Vagina (tissue), 2 donors: ENCODE results near the gene AGTPBP1. TPM values are rescaled to one million over a fixed set of nuclear protein-coding genes. Genes with fewer than 3 reads are reported as not detected.
"Not testable (repeated sequence)": the region's sequence is repeated elsewhere in the genome, so short reads cannot be mapped to it uniquely, and the experiment has no call there.

Experiments
- DNase-seq, 2 donors: peaks; one replicate each; pipeline ENCODE4 v3.0.0-alpha.2; 2017; ENCODE audit errors: extremely low spot score in 2 of 2
- H3K27ac ChIP-seq: fragments of 200-600 bp; sonication (generic); one replicate; pipeline ENCODE4 v1.5.1; 2019
- H3K27me3 ChIP-seq: fragments of 200-600 bp; sonication (generic); one replicate; pipeline ENCODE4 v1.5.1; 2019
- H3K36me3 ChIP-seq, 2 donors: fragments of 200-600 bp; sonication (generic); one replicate each; pipeline ENCODE4 v1.5.1; 2017 to 2019
- H3K4me1 ChIP-seq: fragments of 200-600 bp; sonication (generic); one replicate; pipeline ENCODE4 v1.5.1; 2019
- H3K4me3 ChIP-seq, 2 donors: fragments of 200-600 bp; sonication (generic); 1 replicate in 1 of 2; 2 replicates in 1 of 2; pipeline ENCODE4 v1.5.1; 2016 to 2019
- H3K9me3 ChIP-seq: fragments of 200-600 bp; sonication (generic); one replicate; pipeline ENCODE4 v1.5.1; 2019
- CTCF ChIP-seq, 3 experiments: fragments of 450-650 bp in 2 of 3; fragments of 200-600 bp in 1 of 3; sonication (generic) in 1 of 3; IDR thresholded peaks; one replicate each; pipeline ENCODE4 v1.5.1; 2017 to 2019; ENCODE audit warnings: antibody characterized with exemption in 3 of 3, mild to moderate bottlenecking in 2 of 3, moderate library complexity in 2 of 3
- POLR2A ChIP-seq, 2 donors: fragments of 450-650 bp; IDR thresholded peaks; one replicate each; pipeline ENCODE4 v1.6.1; 2017; ENCODE audit warnings: antibody characterized with exemption in 2 of 2, mild to moderate bottlenecking in 2 of 2, moderate library complexity in 2 of 2
- POLR2AphosphoS5 ChIP-seq, 2 donors: sonication (generic); formaldehyde crosslinking; IDR thresholded peaks; one replicate each; pipeline ENCODE4 v1.9.0; 2017; ENCODE audit warnings: antibody characterized with exemption in 2 of 2, mild to moderate bottlenecking in 2 of 2, low read depth in 1 of 2; ENCODE audit not compliant: insufficient read depth in 1 of 2
- intact Hi-C: fragments of 100-400 bp; cut with DNase I; formaldehyde crosslinking; loops from one replicate; pipeline ENCODE4 v1.15.1; 2023
- total RNA-seq: library from RNA; depleted of rRNA; stranded (reverse); fragments of >200 nt; gene quantifications from one replicate; pipeline ENCODE4 v1.2.3, GENCODE V29; 2016

The AGTPBP1 gene
- total RNA-seq, result 12.3 TPM

GRCh38 chr9:85741875-85742596, at the start of gene AGTPBP1:
Gene AGTPBP1, minus strand, starts transcription at chr9:85741954. Its CDS starts 29,421 bp downstream, at chr9:85712533.
- no peaks in the 10 kb centered on the region for H3K9me3 ChIP-seq
- H3K36me3 ChIP-seq, result no peaks in the 10 kb centered on the region
- peaks cover 21% of the 10 kb centered on the region for H3K4me1 ChIP-seq
- TF ChIP-seq POLR2AphosphoS5 (IDR thresholded peaks at IDR 0.05; ENCODE audit: insufficient read depth in 1 of 2, low read depth in 1 of 2) (peak in 1 of 2 donors; percentile 22), CTCF (IDR thresholded peaks at IDR 0.05) (no peak)
- DNase-seq, result no peak
- no peaks in the 10 kb centered on the region for H3K27me3 ChIP-seq
- intact Hi-C loops, result no loop called here
- H3K27ac ChIP-seq, result peak within 1 kb of the TSS; percentile 79
- peak within 1 kb of the TSS; percentile 91 to 95 for H3K4me3 ChIP-seq

GRCh38 chr9:85786116-85786515, 44.4 kb upstream of the AGTPBP1 start:
- H3K4me3 ChIP-seq, H3K36me3 ChIP-seq, H3K27me3 ChIP-seq, DNase-seq, H3K4me1 ChIP-seq, intact Hi-C loops, H3K27ac ChIP-seq, H3K9me3 ChIP-seq: not testable (repeated sequence)

GRCh38 chr9:85773844-85774243, 32.1 kb upstream of the AGTPBP1 start:
- H3K36me3 ChIP-seq, H3K27me3 ChIP-seq, intact Hi-C loops, H3K9me3 ChIP-seq, H3K27ac ChIP-seq, H3K4me3 ChIP-seq, DNase-seq, H3K4me1 ChIP-seq: not testable (repeated sequence)

- intact Hi-C loops, H3K36me3 ChIP-seq: not testable (repeated sequence)
Measured at GRCh38 chr9:85761802-85762201, 20.0 kb upstream of the AGTPBP1 start.

GRCh38 chr9:85757716-85758115, 16.0 kb upstream of the AGTPBP1 start:
- H3K27me3 ChIP-seq, H3K4me3 ChIP-seq, H3K36me3 ChIP-seq, intact Hi-C loops, H3K27ac ChIP-seq, H3K9me3 ChIP-seq, H3K4me1 ChIP-seq, DNase-seq: not testable (repeated sequence)

More at GRCh38 chr9:85761802-85762201, 20.0 kb upstream of the AGTPBP1 start:
- H3K27me3 ChIP-seq, H3K4me1 ChIP-seq, H3K9me3 ChIP-seq, H3K4me3 ChIP-seq, H3K27ac ChIP-seq, DNase-seq: not testable (repeated sequence)

GRCh38 chr9:85756216-85756615, 14.5 kb upstream of the AGTPBP1 start:
- H3K4me1 ChIP-seq, H3K4me3 ChIP-seq, intact Hi-C loops: not testable (repeated sequence)

GRCh38 chr9:85746309-85746708, 4.6 kb upstream of the AGTPBP1 start:
- intact Hi-C loops, result no loop called here
- H3K9me3 ChIP-seq, result no peaks in the 10 kb centered on the region
- TF ChIP-seq CTCF (IDR thresholded peaks at IDR 0.05) (no peak), POLR2A (IDR thresholded peaks at IDR 0.05) (no peak), POLR2AphosphoS5 (IDR thresholded peaks at IDR 0.05; ENCODE audit: insufficient read depth in 1 of 2, low read depth in 1 of 2) (no peak)
- H3K4me3 ChIP-seq, result no peak overlapping the region
- H3K4me1 ChIP-seq, result peaks cover 8% of the 10 kb centered on the region
- no peak for DNase-seq
- no peaks in the 10 kb centered on the region for H3K36me3 ChIP-seq
- no peaks in the 10 kb centered on the region for H3K27me3 ChIP-seq
- no peak overlapping the region for H3K27ac ChIP-seq

More at GRCh38 chr9:85756216-85756615, 14.5 kb upstream of the AGTPBP1 start:
- H3K9me3 ChIP-seq, DNase-seq, H3K27me3 ChIP-seq, H3K36me3 ChIP-seq, H3K27ac ChIP-seq: not testable (repeated sequence)

GRCh38 chr9:85745203-85745602, 3.4 kb upstream of the AGTPBP1 start:
- TF ChIP-seq POLR2AphosphoS5 (IDR thresholded peaks at IDR 0.05; ENCODE audit: insufficient read depth in 1 of 2, low read depth in 1 of 2) (no peak), POLR2A (IDR thresholded peaks at IDR 0.05) (no peak), CTCF (IDR thresholded peaks at IDR 0.05) (no peak)
- no peaks in the 10 kb centered on the region for H3K27me3 ChIP-seq
- intact Hi-C loops, result no loop called here
- no peaks in the 10 kb centered on the region for H3K36me3 ChIP-seq
- no peak for DNase-seq
- H3K4me1 ChIP-seq, result peaks cover 18% of the 10 kb centered on the region
- H3K9me3 ChIP-seq, result no peaks in the 10 kb centered on the region
- no peak overlapping the region for H3K4me3 ChIP-seq
- no peak overlapping the region for H3K27ac ChIP-seq
